CD14-positive monocyte (primary cell): ENCODE data around the gene ZWINT. TPM values are rescaled to one million over a fixed set of nuclear protein-coding genes. Genes with fewer than 3 reads are reported as not detected.

Experiments used
- DNase-seq, 3 donors: peaks; one replicate each; pipeline ENCODE4 v3.0.0-alpha.2; 2011 to 2022
- H2AFZ ChIP-seq: 2 replicates; pipeline ENCODE4 v1.6.0; 2012; ENCODE audit warnings: mild to moderate bottlenecking, low read depth, low read length, inconsistent platforms; ENCODE audit not compliant: insufficient read depth, poor library complexity, severe bottlenecking
- H3K27ac ChIP-seq, 2 donors: 1 replicate in 1 of 2; 2 replicates in 1 of 2; pipeline ENCODE4 v1.5.1; 2012 to 2013; ENCODE audit warnings: low read length in 2 of 2, control low read depth in 1 of 2, inconsistent platforms in 1 of 2, low read depth in 1 of 2, mild to moderate bottlenecking in 1 of 2
- H3K27me3 ChIP-seq, 2 donors: one replicate each; pipeline versions ENCODE4 v1.6.0 to v1.6.1; 2011 to 2013; ENCODE audit warnings: low read length in 2 of 2; ENCODE audit not compliant: control insufficient read depth in 2 of 2, insufficient read depth in 2 of 2
- H3K36me3 ChIP-seq, 2 donors: replicated peaks in 1 of 2; 1 replicate in 1 of 2; 2 replicates in 1 of 2; pipeline versions ENCODE4 v1.5.1 to v1.6.1; 2012 to 2013; ENCODE audit warnings: low read length in 2 of 2, control low read depth in 1 of 2, inconsistent platforms in 1 of 2, mild to moderate bottlenecking in 1 of 2; ENCODE audit not compliant: insufficient read depth in 2 of 2, control insufficient read depth in 1 of 2
- H3K4me1 ChIP-seq, 2 donors: 1 replicate in 1 of 2; 2 replicates in 1 of 2; pipeline versions ENCODE4 v1.5.1 to v1.6.1; 2012 to 2013; ENCODE audit warnings: low read length in 2 of 2, control low read depth in 1 of 2, inconsistent platforms in 1 of 2, mild to moderate bottlenecking in 1 of 2, moderate library complexity in 1 of 2; ENCODE audit not compliant: insufficient read depth in 2 of 2, control insufficient read depth in 1 of 2
- H3K4me2 ChIP-seq: replicated peaks from 2 replicates; pipeline ENCODE3; 2012; ENCODE audit warnings: low read length, moderate library complexity, mild to moderate bottlenecking; ENCODE audit not compliant: poor library complexity, severe bottlenecking; ENCODE audit errors: extremely low read depth
- H3K4me3 ChIP-seq, 3 experiments: fragments of 200-600 bp in 1 of 3; sonication (generic) in 1 of 3; replicated peaks in 1 of 3; 1 replicate in 2 of 3; 2 replicates in 1 of 3; pipeline ENCODE4 v1.5.1; 2011 to 2013; ENCODE audit warnings: low read length in 3 of 3, mild to moderate bottlenecking in 3 of 3, control low read depth in 2 of 3, low read depth in 2 of 3, inconsistent platforms in 1 of 3, moderate library complexity in 1 of 3
- H3K79me2 ChIP-seq: 2 replicates; pipeline ENCODE4 v1.6.0; 2012; ENCODE audit warnings: mild to moderate bottlenecking, control low read depth, inconsistent platforms, low read length, moderate library complexity; ENCODE audit not compliant: insufficient read depth
- H3K9ac ChIP-seq: 2 replicates; pipeline ENCODE4 v1.6.0; 2017; ENCODE audit warnings: low read length, mild to moderate bottlenecking; ENCODE audit not compliant: insufficient read depth, poor library complexity, severe bottlenecking
- H3K9me3 ChIP-seq, 2 donors: replicated peaks in 1 of 2; 1 replicate in 1 of 2; 2 replicates in 1 of 2; pipeline versions ENCODE4 v1.5.1 to v1.6.1; 2012 to 2013; ENCODE audit warnings: low read length in 2 of 2, control low read depth in 1 of 2; ENCODE audit not compliant: control insufficient read depth in 1 of 2, insufficient read depth in 1 of 2
- H4K20me1 ChIP-seq: 2 replicates; pipeline ENCODE4 v1.6.0; 2012; ENCODE audit warnings: mild to moderate bottlenecking, low read length, control low read depth, moderate library complexity; ENCODE audit not compliant: insufficient read depth
- H3K27ac Mint-ChIP-seq, 7 donors: one replicate each; pipeline ENCODE4 v1.8.0; 2020; ENCODE audit warnings: mild to moderate bottlenecking in 7 of 7, mixed read lengths in 7 of 7, moderate library complexity in 6 of 7, inconsistent platforms in 2 of 7
- H3K27me3 Mint-ChIP-seq, 3 donors: one replicate each; pipeline ENCODE4 v1.8.0; 2021 to 2022; ENCODE audit warnings: low read depth in 3 of 3, mild to moderate bottlenecking in 3 of 3, mixed read lengths in 3 of 3, moderate library complexity in 3 of 3, inconsistent platforms in 1 of 3
- H3K36me3 Mint-ChIP-seq, 2 donors: one replicate each; pipeline ENCODE4 v1.8.0; 2020; ENCODE audit warnings: mixed read lengths in 2 of 2, inconsistent platforms in 1 of 2, mild to moderate bottlenecking in 1 of 2
- H3K4me1 Mint-ChIP-seq: one replicate; pipeline ENCODE4 v1.8.0; 2020; ENCODE audit warnings: mild to moderate bottlenecking, mixed read lengths
- H3K4me3 Mint-ChIP-seq, 2 donors: one replicate each; pipeline ENCODE4 v1.8.0; 2020; ENCODE audit warnings: mild to moderate bottlenecking in 2 of 2, mixed read lengths in 2 of 2, moderate library complexity in 1 of 2
- H3K9me3 Mint-ChIP-seq, 7 donors: one replicate each; pipeline ENCODE4 v1.8.0; 2020 to 2022; ENCODE audit warnings: mixed read lengths in 7 of 7, mild to moderate bottlenecking in 6 of 7, moderate library complexity in 6 of 7, inconsistent platforms in 2 of 7
- CTCF ChIP-seq: fragments of 200-600 bp; IDR thresholded peaks from one replicate; pipeline ENCODE4 v1.8.0; 2022; ENCODE audit warnings: antibody characterized with exemption, mild to moderate bottlenecking
- WGBS: methylation state at CpG from one replicate; pipeline ENCODE4 v1.1.5; 2013; ENCODE audit warnings: missing lambda C conversion rate; ENCODE audit not compliant: insufficient coverage; 5-methylcytosine and 5-hydroxymethylcytosine counted together
- intact Hi-C, 2 donors: fragments of 100-400 bp; cut with micrococcal nuclease; formaldehyde crosslinking; loops; one replicate each; pipeline versions ENCODE4 v1.15.0 to v1.15.1; 2023
- polyA plus RNA-seq, 3 donors: library from polyadenylated mRNA; depleted of rRNA in 1 of 3; unstranded in 2 of 3; stranded (reverse) in 1 of 3; fragments of 300-500 nt in 2 of 3; fragments of >200 nt in 1 of 3; fragmentation: Illumina TruSeq in 2 of 3; gene quantifications; 1 replicate in 2 of 3; 2 replicates in 1 of 3; pipeline ENCODE4 v1.2.3, GENCODE V29; 2012 to 2021

The ZWINT gene
- polyA plus RNA-seq, 3 donors: 0.43 to 1.3 (median 1.1) TPM

GRCh38 chr10:56341612-56342011 is 19.4 kb downstream of the ZWINT start:
- Mint-ChIP-seq H3K27ac (no peak overlapping the region), H3K36me3 (no peaks in the 10 kb centered on the region), H3K27me3 (peaks cover 0 to 2% (median 0%) of the 10 kb centered on the region in 3 donors), H3K4me1 (no peaks in the 10 kb centered on the region), H3K4me3 (no peak overlapping the region), H3K9me3 (peaks cover 0 to 19% (median 8%) of the 10 kb centered on the region in 7 donors)
- intact Hi-C loops: no loop called here
- Histone ChIP-seq H3K36me3 (no peaks in the 10 kb centered on the region), H3K9me3 (peaks cover 5 to 19% of the 10 kb centered on the region in 2 donors), H3K79me2 (no peaks in the 10 kb centered on the region), H3K9ac (no peak overlapping the region), H3K4me3 (no peak overlapping the region), H3K4me1 (no peaks in the 10 kb centered on the region), H3K27me3 (no peaks in the 10 kb centered on the region), H3K27ac (no peak overlapping the region), H2AFZ (no peak overlapping the region), H3K4me2 (no peak overlapping the region), H4K20me1 (no peaks in the 10 kb centered on the region)
- no peak for DNase-seq
- no CpG with 5 or more reads among the region's 1 CpG for WGBS
- TF ChIP-seq CTCF: no peak

GRCh38 chr10:56329961-56330360 is 31.1 kb downstream of the ZWINT start:
- H3K27me3 ChIP-seq: no peaks in the 10 kb centered on the region
- H3K4me3 ChIP-seq: no peak overlapping the region
- no peak overlapping the region for H3K4me2 ChIP-seq
- DNase-seq: no peak
- H3K4me1 ChIP-seq: no peaks in the 10 kb centered on the region
- 100% methylated on average over 1 of the region's 2 CpGs for WGBS
- H3K9ac ChIP-seq: no peak overlapping the region
- Mint-ChIP-seq H3K36me3 (no peaks in the 10 kb centered on the region), H3K27ac (no peak overlapping the region), H3K9me3 (peaks cover 0 to 2% (median 0%) of the 10 kb centered on the region in 7 donors), H3K4me1 (no peaks in the 10 kb centered on the region), H3K27me3 (no peaks in the 10 kb centered on the region), H3K4me3 (no peak overlapping the region)
- H3K9me3 ChIP-seq: no peaks in the 10 kb centered on the region
- no peak overlapping the region for H2AFZ ChIP-seq
- no peaks in the 10 kb centered on the region for H3K36me3 ChIP-seq
- H3K27ac ChIP-seq: no peak overlapping the region
- TF ChIP-seq CTCF: no peak
- H3K79me2 ChIP-seq: no peaks in the 10 kb centered on the region
- intact Hi-C loops: no loop called here
- no peaks in the 10 kb centered on the region for H4K20me1 ChIP-seq
